GM20000 (cell line): ENCODE measurements around the gene NADK2.
"Not testable (repeated sequence)": the region's sequence is repeated elsewhere in the genome, so short reads cannot be mapped to it uniquely, and the experiment has no call there.

Experiments
- DNase-seq: peaks from one replicate; pipeline ENCODE4 v3.0.0; 2012; ENCODE audit warnings: low spot score
- TF ChIP-seq, protein P1 (sequence below): IDR thresholded peaks from 2 replicates; pipeline ENCODE4 v1.5.1; 2012; ENCODE audit warnings: mild to moderate bottlenecking, control low read depth; ENCODE audit errors: extremely low read depth, missing control alignments

NADK2 gene

DNA sequence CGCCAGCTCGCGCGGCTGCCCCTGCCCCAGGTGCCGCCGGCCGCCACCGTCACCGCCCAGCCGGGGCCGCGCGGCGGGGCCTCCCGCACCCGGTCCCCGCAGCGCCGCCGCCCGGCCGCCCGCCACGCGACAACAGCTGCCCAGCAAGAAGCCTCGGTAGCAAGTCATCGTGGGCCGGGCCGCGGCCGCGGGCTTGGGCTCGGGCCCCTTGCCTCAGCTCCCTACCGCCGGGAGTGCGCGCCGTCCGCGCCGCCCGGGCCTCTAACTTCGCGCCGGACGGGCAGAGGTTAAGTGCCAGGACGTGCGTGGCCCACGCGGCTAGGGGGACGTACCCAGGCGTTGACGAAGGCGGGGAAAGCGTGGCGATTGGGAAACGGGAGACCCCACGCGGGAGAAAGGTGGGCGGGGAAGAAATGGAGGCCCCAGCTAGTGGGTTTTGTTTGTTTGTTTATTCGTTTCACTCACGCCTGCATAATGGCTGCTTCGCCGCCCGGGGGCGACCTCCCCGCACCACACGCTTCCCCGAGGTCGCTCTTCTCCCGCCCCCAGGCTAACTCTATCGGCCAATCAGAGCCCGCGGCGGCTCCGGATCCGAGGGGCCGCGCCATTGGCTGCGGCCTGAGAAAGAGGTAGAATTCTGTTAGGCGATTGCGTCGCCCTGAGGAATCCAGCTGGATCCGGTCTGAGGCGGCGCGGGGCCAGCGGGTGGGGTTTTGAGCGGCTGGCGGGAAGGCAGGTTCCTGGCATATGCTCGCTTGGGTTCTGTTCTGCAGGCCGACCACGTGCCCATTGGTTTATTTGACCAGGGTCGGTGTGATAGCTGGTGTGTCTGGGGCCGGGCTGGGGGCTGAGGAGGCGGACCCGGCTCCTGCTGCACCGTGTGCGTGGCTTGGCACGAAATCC is at the start of gene NADK2:
Gene NADK2, minus strand, starts transcription at position 295 of the 903 bp plus-strand sequence. Its CDS starts 127 bp downstream, at position 168.
- DNase-seq: peak; percentile 96
- TF ChIP-seq, protein P1, sequence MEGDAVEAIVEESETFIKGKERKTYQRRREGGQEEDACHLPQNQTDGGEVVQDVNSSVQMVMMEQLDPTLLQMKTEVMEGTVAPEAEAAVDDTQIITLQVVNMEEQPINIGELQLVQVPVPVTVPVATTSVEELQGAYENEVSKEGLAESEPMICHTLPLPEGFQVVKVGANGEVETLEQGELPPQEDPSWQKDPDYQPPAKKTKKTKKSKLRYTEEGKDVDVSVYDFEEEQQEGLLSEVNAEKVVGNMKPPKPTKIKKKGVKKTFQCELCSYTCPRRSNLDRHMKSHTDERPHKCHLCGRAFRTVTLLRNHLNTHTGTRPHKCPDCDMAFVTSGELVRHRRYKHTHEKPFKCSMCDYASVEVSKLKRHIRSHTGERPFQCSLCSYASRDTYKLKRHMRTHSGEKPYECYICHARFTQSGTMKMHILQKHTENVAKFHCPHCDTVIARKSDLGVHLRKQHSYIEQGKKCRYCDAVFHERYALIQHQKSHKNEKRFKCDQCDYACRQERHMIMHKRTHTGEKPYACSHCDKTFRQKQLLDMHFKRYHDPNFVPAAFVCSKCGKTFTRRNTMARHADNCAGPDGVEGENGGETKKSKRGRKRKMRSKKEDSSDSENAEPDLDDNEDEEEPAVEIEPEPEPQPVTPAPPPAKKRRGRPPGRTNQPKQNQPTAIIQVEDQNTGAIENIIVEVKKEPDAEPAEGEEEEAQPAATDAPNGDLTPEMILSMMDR: peak; percentile 42

DNA sequence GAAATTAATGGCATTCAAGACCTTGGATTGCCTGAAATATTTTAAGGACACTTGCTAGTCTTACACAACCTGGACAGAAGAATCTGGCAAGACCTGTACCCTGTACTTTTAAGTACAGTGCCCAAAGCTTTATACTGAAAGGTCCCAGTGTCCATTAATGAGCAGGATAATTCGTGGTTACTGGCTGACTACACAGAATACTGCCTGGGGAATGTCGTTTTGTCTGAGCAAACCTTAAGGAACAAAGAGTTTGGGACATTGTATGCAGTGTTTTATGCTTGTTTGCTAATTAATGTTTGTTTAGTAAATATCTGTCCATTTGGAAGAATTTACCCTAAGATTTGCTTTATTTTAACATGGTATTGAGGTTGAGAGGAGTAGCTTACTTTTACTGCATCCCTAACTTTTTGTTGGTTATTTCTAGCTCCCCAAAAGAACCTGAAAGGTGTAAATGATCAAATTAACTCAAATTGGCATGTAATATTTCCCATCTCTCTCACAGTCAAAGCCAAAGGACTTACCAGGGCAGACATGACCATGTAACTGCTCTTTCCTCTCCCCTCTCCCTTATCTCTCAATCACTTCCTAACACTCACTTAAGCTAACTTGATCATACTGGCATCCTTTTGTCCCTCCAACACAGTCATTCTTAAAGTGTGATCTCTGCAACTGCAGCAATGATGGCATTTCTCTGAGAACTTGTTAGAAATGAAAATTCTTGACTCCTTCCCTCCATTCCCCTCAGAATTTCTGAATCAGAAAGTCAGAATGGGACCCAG is 44.3 kb upstream of the NADK2 start:
- TF ChIP-seq, protein P1: no peak
- DNase-seq: no peak

GRCh38 chr5:36283775-36284174 is 42.0 kb upstream of the NADK2 start:
- DNase-seq: not testable (repeated sequence)

DNA sequence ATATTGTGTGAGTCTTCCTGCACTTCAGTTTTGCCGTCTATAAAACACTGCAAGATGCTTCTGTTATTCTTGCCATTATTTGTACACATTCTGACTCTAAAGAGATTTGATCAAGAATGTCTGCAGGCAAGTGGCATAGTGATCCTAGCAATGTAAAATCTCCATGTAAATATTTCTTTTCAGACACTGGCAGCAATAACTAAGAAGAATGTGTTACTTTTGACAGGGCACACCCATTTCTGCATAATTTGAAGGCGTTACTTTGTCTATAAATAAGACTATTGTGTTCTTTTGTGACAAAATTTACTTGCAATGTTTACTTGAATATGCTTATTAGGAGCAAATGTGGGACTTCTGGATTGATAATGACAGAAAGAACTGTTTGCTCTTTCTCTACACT is 39.9 kb upstream of the NADK2 start:
- TF ChIP-seq, protein P1: no peak
- DNase-seq: no peak

DNA sequence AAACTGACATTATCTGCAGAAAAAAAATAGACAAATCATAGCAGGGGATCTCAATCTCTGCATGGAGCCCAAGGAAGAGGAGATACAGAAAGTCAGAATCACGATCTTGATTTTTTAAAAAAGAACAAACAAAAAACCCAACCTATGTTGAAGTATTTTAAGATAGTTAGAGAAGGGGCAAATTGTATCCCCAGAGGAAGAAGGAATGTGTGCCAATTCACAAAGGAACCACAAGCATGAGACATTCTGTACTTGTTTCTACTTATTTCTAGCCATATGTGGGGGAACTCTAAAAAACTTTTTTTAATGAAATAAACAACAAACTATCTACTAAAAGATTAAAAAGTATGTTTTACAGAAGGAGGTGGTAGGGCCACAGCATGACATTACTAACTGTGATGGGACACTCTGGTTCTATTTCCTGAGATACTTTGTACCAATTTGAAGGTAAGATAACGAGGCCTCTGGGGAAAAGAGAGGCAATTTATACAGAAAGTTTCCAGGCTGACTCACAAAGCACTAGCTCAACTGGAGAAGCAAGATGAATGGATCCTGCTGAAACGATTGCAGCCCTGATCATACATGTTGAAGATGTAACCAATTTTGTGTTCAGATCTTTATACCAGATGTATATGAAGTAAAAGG is 37.5 kb upstream of the NADK2 start:
- TF ChIP-seq, protein P1: no peak
- DNase-seq: no peak

GRCh38 chr5:36277521-36278176 is 35.9 kb upstream of the NADK2 start:
- DNase-seq: no peak
- TF ChIP-seq, protein P1: no peak

- no peak for DNase-seq
- TF ChIP-seq, protein P1: no peak
Observed at GRCh38 chr5:36276864-36277263, 35.1 kb upstream of the NADK2 start.
